Transverse colon (tissue), 4 donors: ENCODE results near the gene SERPINH1.

Source experiments
- CTCF ChIP-seq, 5 experiments: fragments of 200-600 bp in 3 of 5; fragments of 450-650 bp in 2 of 5; sonication (generic) in 3 of 5; IDR thresholded peaks; 1 replicate in 2 of 5; 2 replicates in 3 of 5; pipeline ENCODE4 v1.5.1; 2016 to 2017; ENCODE audit warnings: antibody characterized with exemption in 5 of 5, inconsistent platforms in 3 of 5, mild to moderate bottlenecking in 2 of 5, moderate library complexity in 1 of 5
- POLR2AphosphoS5 ChIP-seq, 3 donors: sonication (generic); formaldehyde crosslinking; IDR thresholded peaks; one replicate each; pipeline ENCODE4 v1.6.1; 2016; ENCODE audit warnings: antibody characterized with exemption in 3 of 3

GRCh38 chr11:75525433-75526191 is 36.4 kb upstream of the SERPINH1 start, which contains the start of gene GDPD5:
- TF ChIP-seq POLR2AphosphoS5 (IDR thresholded peaks at IDR 0.05): peak in 1 of 3 donors; percentile 29
- TF ChIP-seq CTCF (IDR thresholded peaks at IDR 0.05): peak in 4 of 5 experiments; percentile 17 to 59 (median 36)
